Subcutaneous adipose tissue (tissue), 4 donors: ENCODE results near the gene IGF1R. TPM values are rescaled to one million over a fixed set of nuclear protein-coding genes. Genes with fewer than 3 reads are reported as not detected.

Source experiments
- CTCF ChIP-seq: fragments of 450-650 bp; IDR thresholded peaks from one replicate; pipeline ENCODE4 v1.5.1; 2016; ENCODE audit warnings: low read depth, mild to moderate bottlenecking, control low read depth, antibody characterized with exemption, moderate library complexity
- total RNA-seq, 4 donors: library from RNA; depleted of rRNA; stranded (reverse); fragments of >200 nt; gene quantifications; one replicate each; pipeline ENCODE4 v1.1.0, GENCODE V29; 2016

IGF1R gene
- total RNA-seq, 4 donors from 2014 or later = 27.4 to 53.7 (median 49.7) TPM

- TF ChIP-seq CTCF = no peak
Measured at GRCh38 chr15:98887976-98888375, 239.6 kb downstream of the IGF1R start.

GRCh38 chr15:98888820-98889479, 240.6 kb downstream of the IGF1R start:
- TF ChIP-seq CTCF = no peak

GRCh38 chr15:98889930-98890695, 241.8 kb downstream of the IGF1R start:
- no peak for TF ChIP-seq CTCF

DNA sequence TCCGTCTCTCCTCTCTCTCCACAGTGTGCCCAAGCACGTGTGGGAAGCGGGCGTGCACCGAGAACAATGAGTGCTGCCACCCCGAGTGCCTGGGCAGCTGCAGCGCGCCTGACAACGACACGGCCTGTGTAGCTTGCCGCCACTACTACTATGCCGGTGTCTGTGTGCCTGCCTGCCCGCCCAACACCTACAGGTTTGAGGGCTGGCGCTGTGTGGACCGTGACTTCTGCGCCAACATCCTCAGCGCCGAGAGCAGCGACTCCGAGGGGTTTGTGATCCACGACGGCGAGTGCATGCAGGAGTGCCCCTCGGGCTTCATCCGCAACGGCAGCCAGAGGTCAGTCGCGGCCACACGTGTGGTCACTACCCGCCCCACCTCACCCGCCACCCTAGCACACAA, 243.0 kb downstream of the IGF1R start:
- no peak for TF ChIP-seq CTCF

GRCh38 chr15:98893401-98893800, 245.1 kb downstream of the IGF1R start:
- TF ChIP-seq CTCF = no peak

DNA sequence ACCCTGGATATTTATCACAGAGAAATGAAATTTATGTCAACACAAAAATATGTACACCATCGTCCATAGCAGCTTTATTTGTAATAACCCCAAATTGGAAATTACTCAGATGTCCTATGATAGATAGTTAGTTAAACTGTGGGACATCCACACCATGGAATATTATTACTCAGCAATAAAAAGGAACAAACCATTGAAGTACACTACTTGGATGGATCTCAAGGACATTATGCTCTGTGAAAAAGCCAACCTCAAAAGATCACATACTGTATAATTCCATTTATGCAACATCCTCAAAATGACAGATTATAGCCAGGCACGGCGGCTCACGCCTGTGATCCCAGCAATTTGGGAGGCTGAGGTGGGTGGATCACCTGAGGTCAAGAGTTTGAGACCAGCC, 246.0 kb downstream of the IGF1R start:
- TF ChIP-seq CTCF = no peak

GRCh38 chr15:98896002-98896721, 247.8 kb downstream of the IGF1R start:
- TF ChIP-seq CTCF = no peak
